ENCODE measurements around the gene ATXN10.

Gene ATXN10

DNA sequence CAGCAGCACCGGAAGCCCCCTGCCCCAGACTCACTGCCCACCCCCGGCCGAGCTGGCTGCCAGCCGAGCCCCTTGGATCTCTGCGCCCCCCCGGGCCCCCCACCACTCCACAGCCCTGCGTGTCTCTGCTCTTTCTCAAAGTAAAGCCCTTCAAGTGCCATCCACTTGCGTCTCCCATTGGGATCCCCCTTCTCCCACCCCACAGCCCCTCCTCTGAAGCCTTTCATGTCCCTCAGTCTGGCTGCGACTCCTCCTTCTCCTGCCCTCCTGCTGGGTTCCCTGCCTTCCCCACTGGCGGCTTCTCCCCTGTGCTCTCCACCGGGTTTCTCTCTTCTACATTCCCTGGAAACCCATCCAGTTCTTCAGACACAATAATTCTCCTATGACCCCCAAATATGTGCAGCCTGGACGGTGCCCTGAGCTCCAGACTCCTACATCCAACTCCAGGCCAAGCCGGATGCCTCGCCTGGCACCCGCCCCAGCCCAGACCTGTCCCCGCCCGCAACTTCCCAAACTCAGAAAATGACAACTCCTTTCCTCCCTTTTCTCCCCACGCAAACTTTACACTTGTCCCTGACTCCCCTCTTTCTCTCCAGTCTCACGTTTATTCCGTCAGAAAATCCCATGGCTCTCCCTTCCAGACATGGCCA lies 196.4 kb downstream of the ATXN10 start:
- Histone ChIP-seq H3K36me3 (ENCODE audit: control insufficient read depth, insufficient read depth, low read length) (no peaks in the 10 kb centered on the region), H3K4me3 (ENCODE audit: low read depth, low read length) (peak overlapping the region; percentile 54; the same call in 1 of the 2 replicates), H3K4me1 (ENCODE audit: control insufficient read depth, insufficient read depth, low read length) (no peaks in the 10 kb centered on the region; the same call in 1 of the 2 replicates), H3K27me3 (ENCODE audit: control insufficient read depth, insufficient read depth, low read length) (peaks cover 64% of the 10 kb centered on the region), H3K27ac (ENCODE audit: low read depth, low read length) (no peak overlapping the region), H3K9me3 (ENCODE audit: control insufficient read depth, insufficient read depth, low read length) (no peaks in the 10 kb centered on the region), H3K9ac (ENCODE audit: low read depth, low read length) (no peak overlapping the region)

DNA sequence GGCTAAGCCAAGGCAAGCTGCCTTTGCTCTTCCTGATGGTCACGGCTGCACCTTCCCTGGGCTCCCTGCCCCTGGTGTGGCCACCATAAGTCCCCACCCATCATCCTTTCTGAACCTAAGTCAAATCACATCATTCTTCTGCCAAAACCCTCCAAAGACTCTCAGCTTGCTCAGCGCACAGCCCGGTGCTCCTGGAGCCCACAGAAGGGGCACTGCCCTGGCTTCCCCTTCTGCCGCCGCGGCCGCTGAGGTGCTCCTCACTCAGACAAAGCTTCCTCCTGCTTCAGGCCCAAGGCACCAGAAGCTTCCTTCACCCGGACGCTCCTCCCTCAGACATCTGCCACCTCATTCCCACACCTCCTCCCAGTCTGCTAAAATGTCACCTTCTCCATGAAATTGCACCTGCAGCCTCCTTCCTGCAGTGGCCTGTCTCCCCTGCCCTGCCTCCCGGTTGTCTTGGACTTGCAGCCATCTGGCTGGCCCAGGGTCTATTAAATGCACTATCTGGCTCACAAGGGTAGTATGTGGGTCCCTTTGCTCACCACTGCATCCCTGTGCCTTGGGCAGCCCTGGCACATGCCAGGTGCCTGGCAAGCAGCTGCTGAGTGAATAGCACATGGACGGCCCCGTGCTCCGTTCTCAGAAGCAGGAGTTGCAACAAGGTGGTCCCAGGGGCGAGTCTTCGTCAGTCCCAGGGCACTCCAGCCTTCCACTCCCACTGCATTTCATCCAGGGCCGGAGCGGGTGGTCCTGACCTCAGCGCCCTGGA lies 197.1 kb downstream of the ATXN10 start:
- H3K36me3 ChIP-seq (ENCODE audit: control insufficient read depth, insufficient read depth, low read length), result no peaks in the 10 kb centered on the region
- no peaks in the 10 kb centered on the region for H3K9me3 ChIP-seq (ENCODE audit: control insufficient read depth, insufficient read depth, low read length)
- no peak overlapping the region for H3K9ac ChIP-seq (ENCODE audit: low read depth, low read length)
- no peak overlapping the region for H3K27ac ChIP-seq (ENCODE audit: low read depth, low read length)
- no peaks in the 10 kb centered on the region; the same call in 1 of the 2 replicates for H3K4me1 ChIP-seq (ENCODE audit: control insufficient read depth, insufficient read depth, low read length)
- H3K4me3 ChIP-seq (ENCODE audit: low read depth, low read length), result no peak overlapping the region
- H3K27me3 ChIP-seq (ENCODE audit: control insufficient read depth, insufficient read depth, low read length), result peaks cover 64% of the 10 kb centered on the region

DNA sequence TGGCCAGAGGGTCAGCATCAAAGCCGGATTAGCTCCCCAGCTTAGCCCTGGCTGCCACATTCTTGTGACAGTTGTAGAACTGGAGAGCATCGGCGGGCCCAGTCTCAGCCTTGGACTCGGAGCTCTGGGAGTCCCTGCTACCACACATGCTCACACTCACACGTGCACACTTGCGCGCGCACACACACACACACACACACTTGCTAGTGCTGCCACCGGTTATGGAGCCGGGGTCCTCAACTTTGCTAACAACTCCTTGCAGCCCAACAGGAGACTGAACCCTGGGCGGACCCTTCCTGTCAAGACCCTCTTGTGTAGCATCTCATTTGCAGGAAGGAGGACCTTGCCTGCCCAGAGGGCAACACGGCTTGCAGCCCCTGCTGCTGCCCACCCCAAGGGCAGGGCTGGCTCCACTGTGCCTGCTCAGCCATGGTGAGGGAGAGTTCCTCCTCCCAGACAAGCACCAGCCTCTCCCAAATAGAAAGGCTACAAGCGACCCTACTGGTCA lies 197.8 kb downstream of the ATXN10 start:
- H3K36me3 ChIP-seq (ENCODE audit: control insufficient read depth, insufficient read depth, low read length), result no peaks in the 10 kb centered on the region
- H3K4me3 ChIP-seq (ENCODE audit: low read depth, low read length), result no peak overlapping the region
- H3K27me3 ChIP-seq (ENCODE audit: control insufficient read depth, insufficient read depth, low read length), result peaks cover 63% of the 10 kb centered on the region
- no peaks in the 10 kb centered on the region for H3K4me1 ChIP-seq (ENCODE audit: control insufficient read depth, insufficient read depth, low read length)
- no peak overlapping the region for H3K9ac ChIP-seq (ENCODE audit: low read depth, low read length)
- H3K9me3 ChIP-seq (ENCODE audit: control insufficient read depth, insufficient read depth, low read length), result no peaks in the 10 kb centered on the region
- H3K27ac ChIP-seq (ENCODE audit: low read depth, low read length), result no peak overlapping the region

DNA sequence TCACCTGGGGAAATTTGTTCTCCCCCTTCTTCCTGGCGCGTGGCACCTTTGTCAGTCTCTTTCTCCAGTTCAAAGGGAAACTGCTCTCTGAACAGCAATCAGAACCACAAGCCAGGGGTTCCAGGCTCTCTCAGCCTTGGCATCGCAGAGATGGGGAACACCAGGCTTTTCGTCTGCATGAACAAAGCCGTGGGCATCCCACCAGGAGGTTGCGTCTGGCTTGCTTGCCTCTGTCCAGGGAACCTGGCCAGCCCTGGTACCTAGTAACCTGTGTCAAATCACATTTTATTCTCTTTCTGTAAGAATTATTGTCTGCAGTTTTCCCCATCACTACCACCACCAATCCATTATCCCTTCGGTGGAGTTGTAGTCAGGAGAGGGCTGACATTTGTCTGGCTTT lies 198.4 kb downstream of the ATXN10 start:
- H3K9me3 ChIP-seq (ENCODE audit: control insufficient read depth, insufficient read depth, low read length), result no peaks in the 10 kb centered on the region
- no peaks in the 10 kb centered on the region for H3K4me1 ChIP-seq (ENCODE audit: control insufficient read depth, insufficient read depth, low read length)
- H3K27ac ChIP-seq (ENCODE audit: low read depth, low read length), result no peak overlapping the region
- H3K4me3 ChIP-seq (ENCODE audit: low read depth, low read length), result no peak overlapping the region
- H3K9ac ChIP-seq (ENCODE audit: low read depth, low read length), result no peak overlapping the region
- peaks cover 58% of the 10 kb centered on the region for H3K27me3 ChIP-seq (ENCODE audit: control insufficient read depth, insufficient read depth, low read length)
- no peaks in the 10 kb centered on the region for H3K36me3 ChIP-seq (ENCODE audit: control insufficient read depth, insufficient read depth, low read length)

DNA sequence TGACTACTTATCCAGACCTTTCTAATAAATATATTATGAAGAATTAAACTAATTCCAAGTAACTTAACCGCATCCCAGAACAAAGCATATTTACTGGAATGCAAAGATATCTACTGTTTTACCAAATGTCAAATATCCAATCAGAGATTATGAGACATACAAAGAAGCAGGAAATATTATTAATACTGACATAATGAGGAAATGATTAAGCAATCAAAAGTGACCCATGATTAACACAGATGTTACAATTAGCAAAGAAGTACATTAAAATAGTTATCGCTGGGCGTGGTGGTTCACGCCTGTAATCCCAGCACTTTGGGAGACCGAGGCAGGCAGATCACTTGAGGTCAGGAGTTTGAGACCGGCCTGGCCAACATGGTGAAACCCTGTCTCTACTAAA lies 200.1 kb downstream of the ATXN10 start:
- Histone ChIP-seq H3K9ac (ENCODE audit: low read depth, low read length) (no peak overlapping the region), H3K36me3 (ENCODE audit: control insufficient read depth, insufficient read depth, low read length) (no peaks in the 10 kb centered on the region), H3K4me1 (ENCODE audit: control insufficient read depth, insufficient read depth, low read length) (no peaks in the 10 kb centered on the region), H3K4me3 (ENCODE audit: low read depth, low read length) (no peak overlapping the region), H3K27ac (ENCODE audit: low read depth, low read length) (no peak overlapping the region), H3K9me3 (ENCODE audit: control insufficient read depth, insufficient read depth, low read length) (no peaks in the 10 kb centered on the region), H3K27me3 (ENCODE audit: control insufficient read depth, insufficient read depth, low read length) (peaks cover 41% of the 10 kb centered on the region)

DNA sequence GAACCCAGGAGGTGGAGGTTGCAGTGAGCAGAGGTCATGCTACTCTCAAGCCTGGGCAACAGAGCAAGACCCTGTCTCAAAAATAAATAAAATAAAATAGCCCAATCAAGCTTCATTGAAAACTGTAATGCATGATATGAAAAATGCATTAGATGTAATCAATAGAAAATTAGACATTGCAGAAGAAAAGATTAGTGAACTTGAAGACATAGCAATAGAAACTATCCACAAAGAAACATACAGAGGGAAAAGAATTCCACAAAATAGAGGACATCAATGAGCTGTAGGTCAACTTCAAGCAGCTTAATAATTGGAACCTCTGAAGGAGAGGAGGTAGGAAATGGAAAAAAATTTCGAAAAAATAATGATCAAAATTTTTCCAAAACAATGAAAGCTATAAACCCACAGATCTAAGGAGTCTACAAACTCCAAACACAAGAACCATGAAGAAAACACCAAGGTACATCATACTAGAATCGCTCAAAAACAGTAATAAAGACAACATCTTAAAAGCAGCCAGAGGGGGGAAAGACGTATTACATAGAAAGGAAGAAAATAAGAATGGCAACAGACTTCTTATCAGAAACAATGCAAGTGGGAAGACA lies 201.1 kb downstream of the ATXN10 start:
- no peak overlapping the region for H3K4me3 ChIP-seq (ENCODE audit: low read depth, low read length)
- H3K36me3 ChIP-seq (ENCODE audit: control insufficient read depth, insufficient read depth, low read length), result no peaks in the 10 kb centered on the region
- H3K9me3 ChIP-seq (ENCODE audit: control insufficient read depth, insufficient read depth, low read length), result no peaks in the 10 kb centered on the region
- H3K27me3 ChIP-seq (ENCODE audit: control insufficient read depth, insufficient read depth, low read length), result peaks cover 30% of the 10 kb centered on the region
- H3K27ac ChIP-seq (ENCODE audit: low read depth, low read length), result no peak overlapping the region
- no peaks in the 10 kb centered on the region for H3K4me1 ChIP-seq (ENCODE audit: control insufficient read depth, insufficient read depth, low read length)
- no peak overlapping the region for H3K9ac ChIP-seq (ENCODE audit: low read depth, low read length)

DNA sequence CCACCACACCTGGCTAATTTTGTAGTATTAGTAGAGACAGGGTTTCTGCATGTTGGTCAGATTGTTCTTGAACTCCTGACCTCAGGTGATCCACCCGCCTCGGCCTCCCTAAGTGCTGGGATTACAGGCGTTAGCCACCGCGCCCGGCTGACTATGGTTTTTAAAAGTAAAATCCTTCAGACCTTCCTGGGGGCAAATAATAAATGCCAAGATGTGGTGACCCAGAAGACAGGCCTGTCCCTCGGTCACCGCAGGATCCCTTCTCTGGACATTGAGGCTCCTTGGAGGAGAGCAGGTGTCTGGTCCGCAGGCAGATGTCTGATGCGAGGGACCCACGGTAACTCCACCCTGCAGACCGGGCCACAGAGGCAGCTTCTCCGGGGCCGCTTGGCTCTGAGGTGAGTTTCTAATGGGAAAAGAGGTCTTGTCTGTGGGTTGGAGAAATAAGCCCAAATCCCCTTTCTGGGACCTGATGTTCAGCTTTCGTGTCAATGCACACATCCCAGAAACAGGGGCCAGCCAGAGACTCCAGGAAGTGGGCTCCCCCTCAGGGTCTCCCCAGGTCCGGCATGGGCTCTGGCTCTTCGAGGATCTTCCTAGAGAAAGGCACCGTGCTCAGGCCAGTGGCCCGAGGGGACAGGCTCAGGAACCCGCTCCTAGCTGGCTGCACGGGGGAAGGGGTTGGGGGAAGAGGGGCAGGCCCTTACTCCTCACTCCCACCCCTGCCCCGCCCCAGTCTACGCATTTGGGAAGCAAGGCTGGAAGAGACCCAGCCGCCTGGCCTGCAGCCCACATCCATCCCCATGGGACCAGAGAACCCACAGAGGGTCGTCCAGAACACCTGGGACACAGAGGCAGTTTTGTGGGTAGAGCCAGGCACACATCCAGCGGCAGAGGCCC lies 204.8 kb downstream of the ATXN10 start:
- Histone ChIP-seq H3K9me3 (ENCODE audit: control insufficient read depth, insufficient read depth, low read length) (no peaks in the 10 kb centered on the region), H3K27me3 (ENCODE audit: control insufficient read depth, insufficient read depth, low read length) (no peaks in the 10 kb centered on the region; the same call in 1 of the 2 replicates), H3K36me3 (ENCODE audit: control insufficient read depth, insufficient read depth, low read length) (no peaks in the 10 kb centered on the region), H3K4me1 (ENCODE audit: control insufficient read depth, insufficient read depth, low read length) (peaks cover 18% of the 10 kb centered on the region; the same call in 1 of the 2 replicates), H3K27ac (ENCODE audit: low read depth, low read length) (no peak overlapping the region), H3K9ac (ENCODE audit: low read depth, low read length) (no peak overlapping the region), H3K4me3 (ENCODE audit: low read depth, low read length) (no peak overlapping the region)

DNA sequence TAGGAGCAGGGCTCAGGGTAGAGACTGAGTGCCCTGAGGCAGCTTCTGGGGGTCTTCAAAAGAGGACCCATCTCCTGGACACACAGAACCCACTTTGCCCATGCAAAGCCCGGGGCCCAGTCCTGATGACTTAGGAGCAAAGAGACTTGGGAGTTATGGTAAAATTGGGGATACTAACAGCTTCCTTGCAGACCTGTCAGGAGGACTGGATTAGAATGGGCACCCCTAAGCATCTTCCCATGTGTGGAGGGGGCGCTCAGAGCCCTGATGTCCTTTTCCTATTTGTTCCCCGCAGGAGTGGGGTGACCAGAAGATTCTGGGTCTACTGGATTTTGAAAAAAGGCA lies 205.4 kb downstream of the ATXN10 start:
- H3K4me3 ChIP-seq (ENCODE audit: low read depth, low read length), result no peak overlapping the region
- no peaks in the 10 kb centered on the region for H3K36me3 ChIP-seq (ENCODE audit: control insufficient read depth, insufficient read depth, low read length)
- H3K9ac ChIP-seq (ENCODE audit: low read depth, low read length), result no peak overlapping the region
- no peak overlapping the region for H3K27ac ChIP-seq (ENCODE audit: low read depth, low read length)
- H3K9me3 ChIP-seq (ENCODE audit: control insufficient read depth, insufficient read depth, low read length), result no peaks in the 10 kb centered on the region
- peaks cover 20% of the 10 kb centered on the region; the same call in 1 of the 2 replicates for H3K4me1 ChIP-seq (ENCODE audit: control insufficient read depth, insufficient read depth, low read length)
- H3K27me3 ChIP-seq (ENCODE audit: control insufficient read depth, insufficient read depth, low read length), result no peaks in the 10 kb centered on the region; the same call in 1 of the 2 replicates

DNA sequence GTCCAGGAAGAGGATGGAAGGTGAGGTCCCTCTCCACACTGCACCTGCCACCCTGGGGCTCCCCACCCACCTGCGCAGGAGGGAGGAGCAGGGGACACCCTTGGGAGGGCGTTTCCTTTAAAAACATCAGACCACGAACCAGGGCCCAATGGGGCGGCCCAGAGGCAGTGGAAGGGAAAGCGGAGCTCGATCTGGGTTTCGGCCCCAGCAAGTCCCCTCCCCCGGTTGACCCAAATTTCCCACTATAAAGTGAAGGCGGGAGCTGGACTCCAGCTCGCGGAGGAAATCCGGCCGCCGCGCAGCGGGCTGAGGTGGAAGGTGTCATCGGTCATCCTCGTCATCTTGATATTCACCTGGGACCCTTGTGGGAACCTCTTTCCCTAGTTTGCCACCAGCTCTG lies 206.0 kb downstream of the ATXN10 start:
- Histone ChIP-seq H3K4me3 (ENCODE audit: low read depth, low read length) (no peak overlapping the region), H3K27me3 (ENCODE audit: control insufficient read depth, insufficient read depth, low read length) (no peaks in the 10 kb centered on the region; the same call in 1 of the 2 replicates), H3K27ac (ENCODE audit: low read depth, low read length) (no peak overlapping the region)

DNA sequence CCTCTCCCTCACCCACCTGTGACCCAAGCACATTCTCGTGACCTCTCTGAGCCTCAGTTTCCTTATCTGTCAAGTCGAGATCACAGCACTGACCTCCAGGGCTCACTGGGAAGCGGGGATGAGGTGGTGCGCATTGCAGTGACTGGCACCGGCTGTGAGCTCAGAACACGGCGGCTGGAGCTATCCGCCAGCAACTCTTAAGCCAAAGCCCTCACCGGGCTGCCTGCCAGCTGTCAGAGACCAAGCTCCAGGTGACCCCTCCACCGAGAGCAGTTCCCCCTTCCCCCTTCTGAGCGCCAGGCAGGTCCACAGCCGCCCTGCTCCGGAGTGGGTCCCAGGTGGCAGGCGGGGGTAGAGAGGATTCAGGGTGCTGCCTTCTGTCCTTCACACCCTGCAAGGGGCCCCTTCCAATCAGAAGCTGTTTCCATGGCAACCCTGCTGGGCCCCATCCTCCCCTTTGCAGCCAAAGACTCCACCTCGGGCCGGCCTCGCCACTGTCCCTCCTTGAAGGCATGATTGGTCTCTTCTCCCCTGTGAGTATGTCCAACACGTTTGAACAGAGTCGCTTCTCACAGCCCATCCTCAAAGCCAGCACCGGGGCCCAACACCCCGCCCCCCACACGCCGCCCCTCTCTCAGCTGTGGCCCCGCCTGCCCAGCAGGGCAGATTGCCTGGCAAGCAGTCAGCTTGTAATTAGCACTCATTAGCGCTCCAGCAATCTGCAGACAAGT lies 206.6 kb downstream of the ATXN10 start:
- Histone ChIP-seq H3K36me3 (ENCODE audit: control insufficient read depth, insufficient read depth, low read length) (no peaks in the 10 kb centered on the region), H3K9me3 (ENCODE audit: control insufficient read depth, insufficient read depth, low read length) (no peaks in the 10 kb centered on the region), H3K27ac (ENCODE audit: low read depth, low read length) (no peak overlapping the region), H3K9ac (ENCODE audit: low read depth, low read length) (no peak overlapping the region), H3K4me1 (ENCODE audit: control insufficient read depth, insufficient read depth, low read length) (peaks cover 20% of the 10 kb centered on the region; the same call in 1 of the 2 replicates), H3K4me3 (ENCODE audit: low read depth, low read length) (no peak overlapping the region), H3K27me3 (ENCODE audit: control insufficient read depth, insufficient read depth, low read length) (no peaks in the 10 kb centered on the region; the same call in 1 of the 2 replicates)

More for the DNA sequence above, 206.0 kb downstream of the ATXN10 start:
- Histone ChIP-seq H3K9me3 (ENCODE audit: control insufficient read depth, insufficient read depth, low read length) (no peaks in the 10 kb centered on the region), H3K4me1 (ENCODE audit: control insufficient read depth, insufficient read depth, low read length) (peaks cover 20% of the 10 kb centered on the region; the same call in 1 of the 2 replicates), H3K9ac (ENCODE audit: low read depth, low read length) (no peak overlapping the region), H3K36me3 (ENCODE audit: control insufficient read depth, insufficient read depth, low read length) (no peaks in the 10 kb centered on the region)
